CD14-positive monocyte (primary cell): ENCODE data around the gene NAA35. TPM values are rescaled to one million over a fixed set of nuclear protein-coding genes. Genes with fewer than 3 reads are reported as not detected.

Experiments used
- DNase-seq, 3 donors: peaks; one replicate each; pipeline ENCODE4 v3.0.0-alpha.2; 2011 to 2022
- H2AFZ ChIP-seq: 2 replicates; pipeline ENCODE4 v1.6.0; 2012; ENCODE audit warnings: mild to moderate bottlenecking, low read depth, low read length, inconsistent platforms; ENCODE audit not compliant: insufficient read depth, poor library complexity, severe bottlenecking
- H3K27ac ChIP-seq, 2 donors: 1 replicate in 1 of 2; 2 replicates in 1 of 2; pipeline ENCODE4 v1.5.1; 2012 to 2013; ENCODE audit warnings: low read length in 2 of 2, control low read depth in 1 of 2, inconsistent platforms in 1 of 2, low read depth in 1 of 2, mild to moderate bottlenecking in 1 of 2
- H3K27me3 ChIP-seq, 2 donors: one replicate each; pipeline versions ENCODE4 v1.6.0 to v1.6.1; 2011 to 2013; ENCODE audit warnings: low read length in 2 of 2; ENCODE audit not compliant: control insufficient read depth in 2 of 2, insufficient read depth in 2 of 2
- H3K36me3 ChIP-seq, 2 donors: replicated peaks in 1 of 2; 1 replicate in 1 of 2; 2 replicates in 1 of 2; pipeline versions ENCODE4 v1.5.1 to v1.6.1; 2012 to 2013; ENCODE audit warnings: low read length in 2 of 2, control low read depth in 1 of 2, inconsistent platforms in 1 of 2, mild to moderate bottlenecking in 1 of 2; ENCODE audit not compliant: insufficient read depth in 2 of 2, control insufficient read depth in 1 of 2
- H3K4me1 ChIP-seq, 2 donors: 1 replicate in 1 of 2; 2 replicates in 1 of 2; pipeline versions ENCODE4 v1.5.1 to v1.6.1; 2012 to 2013; ENCODE audit warnings: low read length in 2 of 2, control low read depth in 1 of 2, inconsistent platforms in 1 of 2, mild to moderate bottlenecking in 1 of 2, moderate library complexity in 1 of 2; ENCODE audit not compliant: insufficient read depth in 2 of 2, control insufficient read depth in 1 of 2
- H3K4me2 ChIP-seq: replicated peaks from 2 replicates; pipeline ENCODE3; 2012; ENCODE audit warnings: low read length, moderate library complexity, mild to moderate bottlenecking; ENCODE audit not compliant: poor library complexity, severe bottlenecking; ENCODE audit errors: extremely low read depth
- H3K4me3 ChIP-seq, 3 experiments: fragments of 200-600 bp in 1 of 3; sonication (generic) in 1 of 3; replicated peaks in 1 of 3; 1 replicate in 2 of 3; 2 replicates in 1 of 3; pipeline ENCODE4 v1.5.1; 2011 to 2013; ENCODE audit warnings: low read length in 3 of 3, mild to moderate bottlenecking in 3 of 3, control low read depth in 2 of 3, low read depth in 2 of 3, inconsistent platforms in 1 of 3, moderate library complexity in 1 of 3
- H3K79me2 ChIP-seq: 2 replicates; pipeline ENCODE4 v1.6.0; 2012; ENCODE audit warnings: mild to moderate bottlenecking, control low read depth, inconsistent platforms, low read length, moderate library complexity; ENCODE audit not compliant: insufficient read depth
- H3K9ac ChIP-seq: 2 replicates; pipeline ENCODE4 v1.6.0; 2017; ENCODE audit warnings: low read length, mild to moderate bottlenecking; ENCODE audit not compliant: insufficient read depth, poor library complexity, severe bottlenecking
- H3K9me3 ChIP-seq, 2 donors: replicated peaks in 1 of 2; 1 replicate in 1 of 2; 2 replicates in 1 of 2; pipeline versions ENCODE4 v1.5.1 to v1.6.1; 2012 to 2013; ENCODE audit warnings: low read length in 2 of 2, control low read depth in 1 of 2; ENCODE audit not compliant: control insufficient read depth in 1 of 2, insufficient read depth in 1 of 2
- H4K20me1 ChIP-seq: 2 replicates; pipeline ENCODE4 v1.6.0; 2012; ENCODE audit warnings: mild to moderate bottlenecking, low read length, control low read depth, moderate library complexity; ENCODE audit not compliant: insufficient read depth
- H3K27ac Mint-ChIP-seq, 7 donors: one replicate each; pipeline ENCODE4 v1.8.0; 2020; ENCODE audit warnings: mild to moderate bottlenecking in 7 of 7, mixed read lengths in 7 of 7, moderate library complexity in 6 of 7, inconsistent platforms in 2 of 7
- H3K27me3 Mint-ChIP-seq, 3 donors: one replicate each; pipeline ENCODE4 v1.8.0; 2021 to 2022; ENCODE audit warnings: low read depth in 3 of 3, mild to moderate bottlenecking in 3 of 3, mixed read lengths in 3 of 3, moderate library complexity in 3 of 3, inconsistent platforms in 1 of 3
- H3K36me3 Mint-ChIP-seq, 2 donors: one replicate each; pipeline ENCODE4 v1.8.0; 2020; ENCODE audit warnings: mixed read lengths in 2 of 2, inconsistent platforms in 1 of 2, mild to moderate bottlenecking in 1 of 2
- H3K4me1 Mint-ChIP-seq: one replicate; pipeline ENCODE4 v1.8.0; 2020; ENCODE audit warnings: mild to moderate bottlenecking, mixed read lengths
- H3K4me3 Mint-ChIP-seq, 2 donors: one replicate each; pipeline ENCODE4 v1.8.0; 2020; ENCODE audit warnings: mild to moderate bottlenecking in 2 of 2, mixed read lengths in 2 of 2, moderate library complexity in 1 of 2
- H3K9me3 Mint-ChIP-seq, 7 donors: one replicate each; pipeline ENCODE4 v1.8.0; 2020 to 2022; ENCODE audit warnings: mixed read lengths in 7 of 7, mild to moderate bottlenecking in 6 of 7, moderate library complexity in 6 of 7, inconsistent platforms in 2 of 7
- WGBS: methylation state at CpG from one replicate; pipeline ENCODE4 v1.1.5; 2013; ENCODE audit warnings: missing lambda C conversion rate; ENCODE audit not compliant: insufficient coverage; 5-methylcytosine and 5-hydroxymethylcytosine counted together
- intact Hi-C, 2 donors: fragments of 100-400 bp; cut with micrococcal nuclease; formaldehyde crosslinking; loops; one replicate each; pipeline versions ENCODE4 v1.15.0 to v1.15.1; 2023
- polyA plus RNA-seq, 3 donors: library from polyadenylated mRNA; depleted of rRNA in 1 of 3; unstranded in 2 of 3; stranded (reverse) in 1 of 3; fragments of 300-500 nt in 2 of 3; fragments of >200 nt in 1 of 3; fragmentation: Illumina TruSeq in 2 of 3; gene quantifications; 1 replicate in 2 of 3; 2 replicates in 1 of 3; pipeline ENCODE4 v1.2.3, GENCODE V29; 2012 to 2021
- TF ChIP-seq, protein P1 (sequence below): fragments of 200-600 bp; IDR thresholded peaks from one replicate; pipeline ENCODE4 v1.8.0; 2022; ENCODE audit warnings: antibody characterized with exemption, mild to moderate bottlenecking

The NAA35 gene
- polyA plus RNA-seq, 3 donors = 4.4 to 8.7 (median 5.6) TPM

DNA sequence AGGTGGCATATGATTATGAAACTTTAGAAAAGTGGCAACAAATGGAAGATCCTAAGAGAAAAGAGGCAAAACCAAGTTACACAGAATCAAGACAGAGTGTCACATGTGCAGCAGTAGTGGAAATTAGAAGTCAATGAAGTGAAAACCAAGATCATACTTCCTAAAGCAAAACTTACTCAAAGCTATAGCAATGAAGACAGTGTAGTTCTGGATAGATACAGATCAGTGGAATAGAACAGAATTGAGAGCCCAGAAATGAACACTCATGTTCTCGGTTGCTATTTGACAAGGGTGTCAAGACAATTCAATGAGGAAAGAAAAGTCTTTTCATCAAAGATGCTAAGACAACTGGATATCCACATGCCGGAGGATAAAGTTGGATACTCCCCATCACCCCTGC, 43.5 kb downstream of the NAA35 start:
- Mint-ChIP-seq H3K4me1 (no peaks in the 10 kb centered on the region), H3K27ac (no peak overlapping the region), H3K27me3 (no peaks in the 10 kb centered on the region), H3K9me3 (peaks cover 0 to 2% (median 0%) of the 10 kb centered on the region in 7 donors), H3K36me3 (peaks cover 62 to 78% of the 10 kb centered on the region in 2 donors), H3K4me3 (no peak overlapping the region)
- Histone ChIP-seq H3K27ac (no peak overlapping the region), H3K9ac (no peak overlapping the region), H3K79me2 (no peaks in the 10 kb centered on the region), H3K36me3 (peaks cover 42 to 74% of the 10 kb centered on the region in 2 donors), H2AFZ (no peak overlapping the region), H3K4me2 (no peak overlapping the region), H4K20me1 (no peaks in the 10 kb centered on the region), H3K4me3 (no peak overlapping the region), H3K27me3 (no peaks in the 10 kb centered on the region), H3K9me3 (no peaks in the 10 kb centered on the region), H3K4me1 (no peaks in the 10 kb centered on the region)
- no CpG with 5 or more reads among the region's 2 CpGs for WGBS
- DNase-seq = no peak
- TF ChIP-seq, protein P1, sequence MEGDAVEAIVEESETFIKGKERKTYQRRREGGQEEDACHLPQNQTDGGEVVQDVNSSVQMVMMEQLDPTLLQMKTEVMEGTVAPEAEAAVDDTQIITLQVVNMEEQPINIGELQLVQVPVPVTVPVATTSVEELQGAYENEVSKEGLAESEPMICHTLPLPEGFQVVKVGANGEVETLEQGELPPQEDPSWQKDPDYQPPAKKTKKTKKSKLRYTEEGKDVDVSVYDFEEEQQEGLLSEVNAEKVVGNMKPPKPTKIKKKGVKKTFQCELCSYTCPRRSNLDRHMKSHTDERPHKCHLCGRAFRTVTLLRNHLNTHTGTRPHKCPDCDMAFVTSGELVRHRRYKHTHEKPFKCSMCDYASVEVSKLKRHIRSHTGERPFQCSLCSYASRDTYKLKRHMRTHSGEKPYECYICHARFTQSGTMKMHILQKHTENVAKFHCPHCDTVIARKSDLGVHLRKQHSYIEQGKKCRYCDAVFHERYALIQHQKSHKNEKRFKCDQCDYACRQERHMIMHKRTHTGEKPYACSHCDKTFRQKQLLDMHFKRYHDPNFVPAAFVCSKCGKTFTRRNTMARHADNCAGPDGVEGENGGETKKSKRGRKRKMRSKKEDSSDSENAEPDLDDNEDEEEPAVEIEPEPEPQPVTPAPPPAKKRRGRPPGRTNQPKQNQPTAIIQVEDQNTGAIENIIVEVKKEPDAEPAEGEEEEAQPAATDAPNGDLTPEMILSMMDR = no peak
- intact Hi-C loops = no loop called here

DNA sequence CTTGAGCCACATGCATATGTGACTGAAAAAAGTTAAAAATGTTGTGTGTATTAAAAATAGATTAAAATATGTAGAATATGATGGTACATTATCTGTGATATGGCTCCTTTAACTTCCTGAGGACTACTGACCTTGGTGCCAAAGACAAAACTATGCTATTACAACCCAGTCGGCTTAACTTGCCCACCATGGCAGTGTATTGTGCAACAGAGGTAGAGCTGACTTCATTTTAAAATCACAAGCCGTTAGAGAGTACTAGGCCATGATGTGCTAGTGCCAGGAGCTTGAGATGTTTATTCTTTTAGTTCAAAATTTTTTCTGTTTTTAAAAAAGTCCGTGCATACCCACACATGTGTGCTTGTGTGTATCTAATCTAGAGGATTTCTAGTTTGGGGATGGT, 46.3 kb downstream of the NAA35 start:
- TF ChIP-seq, protein P1 = no peak
- H3K9ac ChIP-seq = no peak overlapping the region
- no peak overlapping the region for H3K4me3 ChIP-seq
- peaks cover 21 to 60% of the 10 kb centered on the region in 2 donors for H3K36me3 ChIP-seq
- H3K4me1 ChIP-seq = no peaks in the 10 kb centered on the region
- no peaks in the 10 kb centered on the region for H3K79me2 ChIP-seq
- no peaks in the 10 kb centered on the region for H3K9me3 ChIP-seq
- Mint-ChIP-seq H3K4me3 (no peak overlapping the region), H3K36me3 (peaks cover 50 to 57% of the 10 kb centered on the region in 2 donors), H3K9me3 (peaks cover 0 to 5% (median 3%) of the 10 kb centered on the region in 7 donors), H3K4me1 (no peaks in the 10 kb centered on the region), H3K27me3 (no peaks in the 10 kb centered on the region), H3K27ac (peak overlapping the region in 1 of 7 donors; percentile 32)
- WGBS = 80% methylated on average over 1 of the region's 3 CpGs
- H4K20me1 ChIP-seq = no peaks in the 10 kb centered on the region
- no peak overlapping the region for H2AFZ ChIP-seq
- intact Hi-C loops = no loop called here
- H3K4me2 ChIP-seq = no peak overlapping the region
- no peak for DNase-seq
- H3K27me3 ChIP-seq = no peaks in the 10 kb centered on the region
- H3K27ac ChIP-seq = no peak overlapping the region
